ENCODE measurements around the gene MIPEP.

MIPEP gene

DNA sequence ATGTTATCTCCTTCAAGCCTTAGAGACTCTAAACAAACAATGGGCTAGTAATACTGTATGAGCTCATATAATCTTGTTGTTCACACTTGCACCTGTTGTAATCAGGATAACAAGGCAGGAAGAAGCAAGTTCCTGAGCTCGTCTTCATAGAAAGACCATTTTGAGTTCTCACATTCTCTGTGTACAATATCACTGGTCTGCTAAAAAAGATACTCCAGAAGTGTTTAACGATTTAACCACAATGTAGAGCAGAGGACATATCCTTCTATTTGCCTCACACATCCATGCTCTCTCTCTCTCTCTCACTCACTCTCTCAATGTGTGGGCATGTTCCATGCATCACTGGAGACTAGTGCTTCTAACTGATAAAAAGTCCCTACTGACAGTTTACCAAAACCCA lies 122.9 kb downstream of the MIPEP start:
- TF ChIP-seq, protein P1, sequence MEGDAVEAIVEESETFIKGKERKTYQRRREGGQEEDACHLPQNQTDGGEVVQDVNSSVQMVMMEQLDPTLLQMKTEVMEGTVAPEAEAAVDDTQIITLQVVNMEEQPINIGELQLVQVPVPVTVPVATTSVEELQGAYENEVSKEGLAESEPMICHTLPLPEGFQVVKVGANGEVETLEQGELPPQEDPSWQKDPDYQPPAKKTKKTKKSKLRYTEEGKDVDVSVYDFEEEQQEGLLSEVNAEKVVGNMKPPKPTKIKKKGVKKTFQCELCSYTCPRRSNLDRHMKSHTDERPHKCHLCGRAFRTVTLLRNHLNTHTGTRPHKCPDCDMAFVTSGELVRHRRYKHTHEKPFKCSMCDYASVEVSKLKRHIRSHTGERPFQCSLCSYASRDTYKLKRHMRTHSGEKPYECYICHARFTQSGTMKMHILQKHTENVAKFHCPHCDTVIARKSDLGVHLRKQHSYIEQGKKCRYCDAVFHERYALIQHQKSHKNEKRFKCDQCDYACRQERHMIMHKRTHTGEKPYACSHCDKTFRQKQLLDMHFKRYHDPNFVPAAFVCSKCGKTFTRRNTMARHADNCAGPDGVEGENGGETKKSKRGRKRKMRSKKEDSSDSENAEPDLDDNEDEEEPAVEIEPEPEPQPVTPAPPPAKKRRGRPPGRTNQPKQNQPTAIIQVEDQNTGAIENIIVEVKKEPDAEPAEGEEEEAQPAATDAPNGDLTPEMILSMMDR (IDR thresholded peaks at IDR 0.05): no peak

DNA sequence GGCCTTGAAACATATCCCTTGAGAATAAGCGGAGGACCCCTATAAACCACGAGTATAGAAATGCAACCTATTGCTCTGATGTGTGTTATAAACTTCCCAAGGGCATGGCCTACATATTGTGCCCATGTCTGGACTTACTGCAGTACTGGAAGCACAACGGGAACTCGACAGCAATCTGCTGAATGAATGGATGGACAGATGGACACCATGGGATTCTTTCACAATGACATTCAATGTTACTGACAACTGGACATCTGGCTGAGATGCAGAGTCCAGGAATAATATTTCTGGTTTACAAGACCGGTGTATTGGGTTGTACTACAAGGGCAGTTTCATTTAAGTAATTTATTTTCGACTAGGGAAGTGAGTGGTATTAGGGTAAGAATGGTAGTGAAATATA lies 123.7 kb downstream of the MIPEP start:
- TF ChIP-seq, protein P1 (IDR thresholded peaks at IDR 0.05): no peak

DNA sequence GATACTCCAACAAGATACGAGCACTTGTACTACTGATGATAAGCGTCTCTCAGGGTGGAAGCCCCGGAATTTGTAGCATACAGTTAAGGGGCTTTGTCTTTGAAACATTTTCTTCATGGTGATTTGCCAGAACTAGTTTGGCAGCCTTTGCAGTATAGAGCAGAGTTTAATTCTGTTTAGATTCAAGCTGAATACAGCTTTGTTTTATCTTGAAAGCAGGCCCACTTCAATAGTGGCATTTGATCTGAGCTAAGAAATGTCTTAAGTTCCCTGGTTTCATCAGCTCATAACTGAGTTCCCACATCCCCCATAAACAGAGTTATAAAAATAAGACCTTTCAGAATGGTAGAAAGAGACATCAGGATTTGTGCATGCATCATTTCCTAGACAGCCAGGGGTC lies 125.9 kb downstream of the MIPEP start:
- TF ChIP-seq, protein P1 (IDR thresholded peaks at IDR 0.05): no peak

DNA sequence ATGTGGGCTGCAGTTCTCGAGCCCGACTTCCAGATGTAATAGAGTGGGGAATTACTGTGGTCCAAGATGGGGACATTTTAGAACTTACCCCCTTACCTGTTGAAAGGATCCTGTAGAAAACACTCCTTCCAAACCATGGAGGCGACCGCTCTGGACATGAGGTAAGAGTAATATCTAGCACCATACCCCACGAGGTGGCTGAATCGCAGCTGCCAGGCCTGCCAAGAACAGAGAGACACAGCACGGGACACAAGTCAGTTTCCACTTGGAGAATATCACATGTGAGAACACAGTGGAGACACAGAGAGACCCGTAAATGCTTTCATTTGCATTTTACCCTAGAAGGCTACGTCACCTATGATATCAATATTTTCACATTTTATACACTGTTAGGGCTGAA lies 129.2 kb downstream of the MIPEP start:
- TF ChIP-seq, protein P1 (IDR thresholded peaks at IDR 0.05): no peak

DNA sequence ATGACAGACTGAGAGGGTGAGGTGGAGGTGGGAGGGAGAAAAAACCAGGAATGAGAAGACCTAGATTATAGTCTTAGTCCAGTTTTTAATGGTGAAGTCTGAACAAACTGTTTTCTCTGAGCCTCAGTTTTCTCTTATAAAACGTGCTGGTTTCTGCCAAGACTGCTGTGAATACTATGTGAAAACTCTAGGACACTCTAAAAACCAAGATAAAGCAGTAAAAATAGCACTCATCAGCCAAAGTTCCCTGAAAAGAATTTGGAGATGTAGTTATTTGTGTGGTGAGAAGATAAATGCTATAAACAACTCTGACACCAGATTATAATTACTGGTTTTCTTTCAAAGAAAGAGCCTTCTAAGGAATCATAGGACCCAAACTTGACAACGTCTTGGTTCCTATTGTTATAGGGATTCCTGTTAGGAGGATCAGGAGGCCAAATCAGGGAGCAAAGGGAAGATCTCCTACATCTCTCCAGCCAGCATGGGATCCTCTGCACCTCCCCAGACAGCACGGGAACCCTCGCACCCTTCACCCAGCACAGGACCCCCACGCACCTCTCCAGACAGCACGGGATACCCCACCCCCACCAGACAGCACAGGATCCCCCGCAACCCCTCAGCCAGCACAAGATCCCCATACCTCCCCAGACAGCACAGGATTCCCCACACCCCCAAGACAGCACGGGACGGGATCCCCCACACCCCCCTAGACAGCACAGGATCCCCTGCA lies 130.2 kb downstream of the MIPEP start:
- TF ChIP-seq, protein P1 (IDR thresholded peaks at IDR 0.05): no peak

DNA sequence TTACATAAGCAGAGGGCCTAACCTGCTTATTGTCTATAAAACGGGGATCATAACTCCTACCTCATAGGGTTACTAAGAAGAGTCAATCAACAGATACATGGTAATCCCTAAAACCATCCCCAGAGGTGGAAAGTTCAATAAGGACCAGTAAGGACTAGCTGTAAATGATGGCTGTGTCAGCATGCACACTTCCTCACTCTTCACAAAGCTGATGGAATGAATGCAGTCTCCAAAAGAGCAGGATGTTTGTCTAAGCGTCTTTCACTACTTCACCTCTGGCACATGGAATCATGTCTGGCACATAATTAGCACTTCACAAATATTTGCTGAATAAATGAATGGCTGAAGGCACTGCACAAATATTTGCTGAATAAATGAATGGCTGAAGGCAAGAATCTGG lies 134.2 kb downstream of the MIPEP start:
- TF ChIP-seq, protein P1 (IDR thresholded peaks at IDR 0.05): no peak

DNA sequence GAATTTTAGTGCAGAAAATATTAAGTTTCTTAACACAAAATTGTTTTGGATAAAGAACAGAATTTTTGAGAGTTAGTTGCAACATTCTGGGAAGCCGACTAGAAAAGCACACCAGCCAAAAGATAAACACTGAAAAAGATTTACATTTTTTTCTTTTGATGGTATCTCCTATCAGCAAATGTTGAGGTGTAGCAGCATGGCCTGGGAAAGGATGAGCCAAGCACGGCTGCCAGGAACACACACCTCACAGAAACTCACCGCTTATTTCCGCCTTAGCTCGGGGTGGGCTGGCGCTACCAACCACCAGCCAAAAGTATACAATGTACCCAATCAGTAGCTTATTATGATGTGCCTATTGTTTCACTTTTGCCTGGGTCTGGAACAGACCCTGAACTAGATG lies 134.7 kb downstream of the MIPEP start:
- TF ChIP-seq, protein P1 (IDR thresholded peaks at IDR 0.05): no peak

DNA sequence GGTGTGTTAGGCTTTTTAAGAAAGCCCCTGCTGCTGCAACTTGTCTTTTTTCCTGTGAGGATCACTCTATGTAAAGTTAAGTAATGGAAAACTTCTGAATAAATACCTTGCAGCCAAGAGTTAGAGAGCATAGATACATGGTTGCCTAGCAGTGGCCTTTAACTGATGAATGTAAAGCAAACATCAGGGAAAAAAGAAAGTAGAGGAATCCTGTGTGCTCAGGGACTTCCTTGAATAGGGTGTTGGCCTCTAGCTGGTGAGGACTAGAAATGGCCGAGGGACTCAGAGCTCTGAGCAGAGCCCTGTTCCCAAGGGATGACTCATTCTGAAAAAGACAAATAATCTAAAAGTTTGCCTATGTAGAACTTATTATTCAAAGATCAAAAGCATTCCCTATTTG lies 135.7 kb downstream of the MIPEP start:
- TF ChIP-seq, protein P1 (IDR thresholded peaks at IDR 0.05): no peak

All from LNCAP (cell line).